WERI-Rb-1 (cell line): ENCODE results near the gene PCDHGA5.
"Not testable (repeated sequence)": the region's sequence is repeated elsewhere in the genome, so short reads cannot be mapped to it uniquely, and the experiment has no call there.

Experiments used
- DNase-seq: peaks from one replicate; pipeline ENCODE4 v3.0.0-alpha.2; 2020
- H3K27ac ChIP-seq: fragments of 250-450 bp; sonication (Bioruptor Pico); 2 replicates; pipeline ENCODE4 v1.5.1; 2020; ENCODE audit warnings: mild to moderate bottlenecking, moderate library complexity
- H3K27me3 ChIP-seq: fragments of 250-450 bp; sonication (Bioruptor Pico); 2 replicates; pipeline ENCODE4 v1.5.1; 2021; ENCODE audit warnings: mild to moderate bottlenecking, low read depth, moderate library complexity; ENCODE audit not compliant: insufficient read depth, severe bottlenecking
- H3K36me3 ChIP-seq: fragments of 250-450 bp; sonication (Bioruptor Pico); 2 replicates; pipeline ENCODE4 v1.5.1; 2020; ENCODE audit warnings: mild to moderate bottlenecking, moderate library complexity
- H3K4me3 ChIP-seq: 2 replicates; pipeline ENCODE4 v1.5.1; 2011; ENCODE audit warnings: low read depth, mild to moderate bottlenecking, control low read depth, low read length
- H3K9me3 ChIP-seq: fragments of 250-450 bp; sonication (Bioruptor Pico); 2 replicates; pipeline ENCODE4 v1.5.1; 2021; ENCODE audit warnings: mild to moderate bottlenecking, moderate library complexity; ENCODE audit not compliant: severe bottlenecking
- TF ChIP-seq, protein P1 (sequence below): IDR thresholded peaks from 2 replicates; pipeline ENCODE4 v1.5.1; 2011; ENCODE audit warnings: low read depth, mild to moderate bottlenecking, control low read depth, inconsistent platforms, low read length

The PCDHGA5 gene

GRCh38 chr5:141412854-141413539 is 49.0 kb downstream of the PCDHGA5 start, which contains the start of gene PCDHGA10:
TSS of gene PCDHGA10 (plus strand) at chr5:141412987. CDS start at chr5:141413176, 189 bp downstream.
- TF ChIP-seq, protein P1, sequence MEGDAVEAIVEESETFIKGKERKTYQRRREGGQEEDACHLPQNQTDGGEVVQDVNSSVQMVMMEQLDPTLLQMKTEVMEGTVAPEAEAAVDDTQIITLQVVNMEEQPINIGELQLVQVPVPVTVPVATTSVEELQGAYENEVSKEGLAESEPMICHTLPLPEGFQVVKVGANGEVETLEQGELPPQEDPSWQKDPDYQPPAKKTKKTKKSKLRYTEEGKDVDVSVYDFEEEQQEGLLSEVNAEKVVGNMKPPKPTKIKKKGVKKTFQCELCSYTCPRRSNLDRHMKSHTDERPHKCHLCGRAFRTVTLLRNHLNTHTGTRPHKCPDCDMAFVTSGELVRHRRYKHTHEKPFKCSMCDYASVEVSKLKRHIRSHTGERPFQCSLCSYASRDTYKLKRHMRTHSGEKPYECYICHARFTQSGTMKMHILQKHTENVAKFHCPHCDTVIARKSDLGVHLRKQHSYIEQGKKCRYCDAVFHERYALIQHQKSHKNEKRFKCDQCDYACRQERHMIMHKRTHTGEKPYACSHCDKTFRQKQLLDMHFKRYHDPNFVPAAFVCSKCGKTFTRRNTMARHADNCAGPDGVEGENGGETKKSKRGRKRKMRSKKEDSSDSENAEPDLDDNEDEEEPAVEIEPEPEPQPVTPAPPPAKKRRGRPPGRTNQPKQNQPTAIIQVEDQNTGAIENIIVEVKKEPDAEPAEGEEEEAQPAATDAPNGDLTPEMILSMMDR = peak; percentile 58
- peak; percentile 58 for DNase-seq
- no peak within 1 kb of the TSS for H3K4me3 ChIP-seq
- no peaks in the 10 kb centered on the region for H3K36me3 ChIP-seq
- peaks cover 3% of the 10 kb centered on the region for H3K9me3 ChIP-seq
- H3K27me3 ChIP-seq = no peaks in the 10 kb centered on the region
- H3K27ac ChIP-seq = no peak within 1 kb of the TSS

DNA sequence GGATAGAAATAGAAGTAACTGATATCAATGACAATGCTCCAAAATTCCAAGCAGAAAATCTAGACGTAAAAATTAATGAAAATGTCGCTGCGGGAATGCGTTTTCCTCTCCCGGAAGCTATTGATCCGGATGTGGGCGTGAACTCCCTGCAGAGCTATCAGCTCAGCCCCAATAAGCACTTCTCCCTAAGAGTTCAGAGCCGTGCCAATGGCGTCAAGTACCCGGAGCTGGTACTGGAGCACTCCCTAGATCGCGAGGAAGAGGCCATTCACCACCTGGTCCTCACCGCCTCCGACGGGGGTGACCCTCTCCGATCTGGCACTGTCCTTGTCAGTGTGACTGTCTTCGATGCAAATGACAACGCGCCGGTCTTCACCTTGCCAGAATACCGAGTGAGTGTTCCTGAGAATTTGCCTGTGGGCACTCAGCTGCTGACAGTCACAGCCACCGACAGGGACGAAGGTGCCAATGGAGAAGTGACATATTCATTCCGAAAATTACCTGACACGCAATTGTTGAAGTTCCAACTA is 49.6 kb downstream of the PCDHGA5 start:
- no peak overlapping the region for H3K4me3 ChIP-seq
- no peaks in the 10 kb centered on the region for H3K36me3 ChIP-seq
- no peaks in the 10 kb centered on the region for H3K27me3 ChIP-seq
- no peak overlapping the region for H3K27ac ChIP-seq
- no peak for DNase-seq
- TF ChIP-seq, protein P1 = no peak
- H3K9me3 ChIP-seq = peaks cover 3% of the 10 kb centered on the region

DNA sequence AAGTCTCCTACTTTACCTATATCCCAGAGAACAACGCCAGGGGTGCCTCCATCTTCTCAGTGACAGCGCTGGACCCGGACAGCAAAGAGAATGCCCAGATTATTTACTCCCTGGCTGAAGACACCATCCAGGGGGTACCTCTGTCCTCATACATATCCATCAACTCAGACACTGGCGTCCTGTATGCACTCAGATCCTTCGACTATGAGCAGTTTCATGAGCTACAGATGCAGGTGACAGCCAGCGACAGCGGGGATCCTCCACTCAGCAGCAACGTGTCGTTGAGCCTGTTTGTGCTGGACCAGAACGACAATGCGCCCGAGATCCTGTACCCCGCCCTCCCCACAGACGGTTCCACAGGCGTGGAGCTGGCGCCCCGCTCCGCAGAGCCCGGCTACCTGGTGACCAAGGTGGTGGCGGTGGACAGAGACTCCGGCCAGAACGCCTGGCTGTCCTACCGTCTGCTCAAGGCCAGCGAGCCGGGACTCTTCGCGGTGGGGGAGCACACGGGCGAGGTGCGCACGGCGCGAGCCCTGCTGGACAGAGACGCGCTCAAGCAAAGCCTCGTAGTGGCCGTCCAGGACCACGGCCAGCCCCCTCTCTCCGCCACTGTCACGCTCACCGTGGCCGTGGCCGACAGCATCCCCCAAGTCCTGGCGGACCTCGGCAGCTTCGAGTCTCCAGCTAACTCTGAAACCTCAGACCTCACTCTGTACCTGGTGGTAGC is 50.7 kb downstream of the PCDHGA5 start:
- not testable (repeated sequence) for H3K36me3 ChIP-seq, DNase-seq, H3K27me3 ChIP-seq, H3K4me3 ChIP-seq, H3K27ac ChIP-seq
- H3K9me3 ChIP-seq = peaks cover 11% of the 10 kb centered on the region

GRCh38 chr5:141415275-141415618 is 51.3 kb downstream of the PCDHGA5 start:
- H3K4me3 ChIP-seq, H3K36me3 ChIP-seq, H3K27ac ChIP-seq, DNase-seq, H3K27me3 ChIP-seq: not testable (repeated sequence)
- peaks cover 15% of the 10 kb centered on the region for H3K9me3 ChIP-seq
